ENCODE results near the gene AQP12B. TPM values are rescaled to one million over a fixed set of nuclear protein-coding genes. Genes with fewer than 3 reads are reported as not detected.

AQP12B gene
- total RNA-seq, 2 experiments from 2014 or later, result not detected

DNA sequence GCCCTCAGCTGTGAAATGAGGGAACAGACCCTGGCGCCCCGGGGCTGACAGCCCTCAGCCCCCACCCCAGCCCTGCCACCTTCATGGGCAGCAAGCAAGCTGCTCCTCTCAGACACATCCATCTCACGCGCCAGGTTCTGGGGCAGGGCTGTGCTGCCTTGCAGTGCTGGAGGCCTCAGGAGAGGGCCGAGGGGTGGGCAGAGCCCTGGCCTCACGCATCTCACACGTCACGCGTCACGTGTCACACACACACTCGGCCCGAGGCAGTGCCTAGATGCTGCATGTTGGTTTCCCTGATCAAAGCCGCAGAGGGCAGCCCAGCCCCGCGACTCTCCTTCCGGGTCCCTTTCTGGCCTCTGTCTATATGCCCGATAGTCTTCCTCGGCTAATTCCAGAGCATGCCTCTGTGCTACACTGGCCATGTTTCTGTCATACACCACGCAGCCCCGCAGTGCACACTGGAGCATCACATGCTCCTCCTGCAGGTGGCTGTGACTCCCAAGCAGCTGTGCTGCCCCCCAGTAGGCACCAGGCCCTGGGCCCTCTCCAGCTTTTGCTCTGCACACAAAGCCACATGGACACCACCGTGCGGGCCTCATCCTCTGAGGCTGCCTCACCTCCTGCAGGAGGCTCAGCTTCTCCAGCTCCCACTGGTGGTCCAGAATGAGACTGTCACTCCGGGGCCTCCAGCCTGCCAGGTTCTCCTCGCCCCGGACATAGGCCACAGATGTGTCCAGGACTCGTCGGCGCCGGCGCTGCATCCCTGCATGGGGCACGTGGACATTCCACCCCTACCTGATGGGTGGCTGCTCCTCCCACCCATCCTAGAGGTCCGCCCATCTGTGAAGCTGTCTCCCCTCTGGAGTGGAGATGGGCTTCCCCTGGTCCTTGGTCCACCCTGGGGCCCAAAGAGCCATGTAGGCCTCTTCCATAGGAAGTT is 40.4 kb upstream of the AQP12B start:
- Mint-ChIP-seq H3K4me1 (no peaks in the 10 kb centered on the region), H3K27me3 (no peaks in the 10 kb centered on the region)
- CTCF ChIA-PET, result interaction anchor here (0.7 kb wide), 1 partner anchor 126 kb away, joined by 3 read pairs; no protein-coding TSS in a partner anchor

DNA sequence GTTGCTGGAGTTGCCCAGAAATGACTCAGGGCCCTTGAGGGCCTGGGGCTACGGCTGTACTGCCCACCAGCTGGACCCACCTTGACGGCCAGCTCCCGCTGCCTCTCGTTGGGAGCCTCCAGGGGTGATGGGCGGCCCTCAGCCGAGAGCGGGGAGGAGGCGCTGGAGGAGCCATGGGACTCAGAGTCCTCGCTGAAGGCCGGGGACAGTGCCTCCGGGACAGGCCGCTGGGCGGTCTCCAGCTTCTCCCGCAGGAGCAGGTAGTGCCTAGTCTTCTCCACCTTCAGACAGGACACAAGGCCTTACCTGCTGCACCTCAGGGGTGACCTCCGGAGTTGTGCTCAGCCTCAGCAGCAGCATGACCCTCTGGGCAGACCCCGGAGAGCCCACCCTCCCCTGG is 39.7 kb upstream of the AQP12B start:
- Mint-ChIP-seq H3K27me3 (no peaks in the 10 kb centered on the region), H3K4me3 (no peak overlapping the region), H3K4me1 (no peaks in the 10 kb centered on the region), H3K36me3 (ENCODE audit: low read depth) (no peaks in the 10 kb centered on the region), H3K9me3 (no peaks in the 10 kb centered on the region), H3K27ac (no peak overlapping the region)
- CTCF ChIA-PET, result no interaction called here
- POLR2A ChIA-PET, result no interaction called here
- no peak for DNase-seq

More for the DNA sequence above, 40.4 kb upstream of the AQP12B start:
- no peak overlapping the region for H3K4me3 Mint-ChIP-seq
- no peak overlapping the region for H3K27ac Mint-ChIP-seq
- no peaks in the 10 kb centered on the region for H3K9me3 Mint-ChIP-seq
- no peak for DNase-seq
- H3K36me3 Mint-ChIP-seq (ENCODE audit: low read depth), result no peaks in the 10 kb centered on the region
- POLR2A ChIA-PET, result no interaction called here

- POLR2A ChIA-PET, result no interaction called here
- H3K36me3 Mint-ChIP-seq (ENCODE audit: low read depth), result no peaks in the 10 kb centered on the region
- CTCF ChIA-PET, result interaction anchor here (1.2 kb wide), 1 partner anchor 35 kb away, joined by 3 read pairs; no protein-coding TSS in a partner anchor
- no peak overlapping the region for H3K27ac Mint-ChIP-seq
- no peaks in the 10 kb centered on the region for H3K9me3 Mint-ChIP-seq
- H3K27me3 Mint-ChIP-seq, result no peaks in the 10 kb centered on the region
- H3K4me1 Mint-ChIP-seq, result no peaks in the 10 kb centered on the region
- H3K4me3 Mint-ChIP-seq, result no peak overlapping the region
- no peak for DNase-seq
Observed at GRCh38 chr2:240721596-240722180, 39.0 kb upstream of the AQP12B start.

- Mint-ChIP-seq H3K36me3 (ENCODE audit: low read depth) (no peaks in the 10 kb centered on the region), H3K4me3 (no peak overlapping the region), H3K27ac (no peak overlapping the region), H3K27me3 (no peaks in the 10 kb centered on the region), H3K4me1 (no peaks in the 10 kb centered on the region), H3K9me3 (no peaks in the 10 kb centered on the region)
- POLR2A ChIA-PET, result interaction anchor here (0.5 kb wide), 1 partner anchor 89 kb away, joined by 8 read pairs; no protein-coding TSS in a partner anchor
- CTCF ChIA-PET, result interaction anchor here (1.2 kb wide), 1 partner anchor 35 kb away, joined by 3 read pairs; no protein-coding TSS in a partner anchor
- no peak for DNase-seq
Observed at GRCh38 chr2:240720686-240721595, 38.3 kb upstream of the AQP12B start.

- Mint-ChIP-seq H3K9me3 (no peaks in the 10 kb centered on the region), H3K27me3 (no peaks in the 10 kb centered on the region), H3K36me3 (ENCODE audit: low read depth) (no peaks in the 10 kb centered on the region), H3K4me3 (no peak overlapping the region), H3K4me1 (no peaks in the 10 kb centered on the region), H3K27ac (no peak overlapping the region)
- POLR2A ChIA-PET, result no interaction called here
- DNase-seq, result no peak
- CTCF ChIA-PET, result interaction anchor here (1.2 kb wide), 1 partner anchor 36 kb away, joined by 3 read pairs; no protein-coding TSS in a partner anchor
Observed at GRCh38 chr2:240719676-240720545, 37.2 kb upstream of the AQP12B start.

- ChIA-PET CTCF (no interaction called here), POLR2A (no interaction called here)
- no peaks in the 10 kb centered on the region for H3K27me3 Mint-ChIP-seq
- H3K9me3 Mint-ChIP-seq, result no peaks in the 10 kb centered on the region
- H3K27ac Mint-ChIP-seq, result no peak overlapping the region
- H3K4me1 Mint-ChIP-seq, result no peaks in the 10 kb centered on the region
- H3K36me3 Mint-ChIP-seq (ENCODE audit: low read depth), result no peaks in the 10 kb centered on the region
- no peak for DNase-seq
- no peak overlapping the region for H3K4me3 Mint-ChIP-seq
Observed at GRCh38 chr2:240718896-240719490, 36.3 kb upstream of the AQP12B start.

GRCh38 chr2:240717681-240718581 is 35.2 kb upstream of the AQP12B start:
- DNase-seq, result no peak
- Mint-ChIP-seq H3K4me1 (no peaks in the 10 kb centered on the region), H3K36me3 (ENCODE audit: low read depth) (no peaks in the 10 kb centered on the region), H3K27ac (no peak overlapping the region), H3K27me3 (no peaks in the 10 kb centered on the region), H3K4me3 (no peak overlapping the region), H3K9me3 (no peaks in the 10 kb centered on the region)
- ChIA-PET CTCF (no interaction called here), POLR2A (no interaction called here)

DNA sequence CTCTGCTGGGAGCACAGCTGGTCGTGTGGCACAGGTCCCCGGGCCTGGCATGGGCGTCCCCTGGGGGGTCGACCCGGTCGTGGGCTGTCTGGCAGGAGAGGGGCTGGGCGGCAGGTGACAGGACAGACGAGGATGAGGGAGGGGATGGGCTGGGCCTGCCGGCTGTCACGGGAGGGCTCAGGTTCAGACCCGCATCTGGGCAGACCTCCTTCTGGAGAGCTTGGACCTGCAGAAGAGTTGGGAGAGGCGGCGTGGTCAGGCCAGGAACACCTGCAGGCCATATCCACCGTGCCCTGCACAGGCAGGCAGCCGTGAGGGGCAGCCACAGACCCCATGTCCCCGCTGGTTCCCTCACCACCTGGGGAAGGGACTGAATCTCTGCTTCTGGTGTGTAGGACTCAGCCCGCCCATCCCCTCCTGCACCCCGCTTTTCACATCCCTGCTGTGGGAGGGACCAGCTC is 34.5 kb upstream of the AQP12B start:
- Mint-ChIP-seq H3K27me3 (no peaks in the 10 kb centered on the region), H3K4me1 (no peaks in the 10 kb centered on the region), H3K4me3 (no peak overlapping the region), H3K9me3 (no peaks in the 10 kb centered on the region), H3K27ac (no peak overlapping the region), H3K36me3 (ENCODE audit: low read depth) (no peaks in the 10 kb centered on the region)
- no peak for DNase-seq
- POLR2A ChIA-PET, result no interaction called here
- CTCF ChIA-PET, result no interaction called here

- no peaks in the 10 kb centered on the region for H3K9me3 Mint-ChIP-seq
- H3K4me1 Mint-ChIP-seq, result no peaks in the 10 kb centered on the region
- H3K27ac Mint-ChIP-seq, result no peak overlapping the region
- ChIA-PET CTCF (no interaction called here), POLR2A (no interaction called here)
- no peak overlapping the region for H3K4me3 Mint-ChIP-seq
- no peak for DNase-seq
- H3K27me3 Mint-ChIP-seq, result no peaks in the 10 kb centered on the region
- H3K36me3 Mint-ChIP-seq (ENCODE audit: low read depth), result no peaks in the 10 kb centered on the region
Observed at GRCh38 chr2:240716130-240716798, 33.6 kb upstream of the AQP12B start.

- POLR2A ChIA-PET, result no interaction called here
- Mint-ChIP-seq H3K36me3 (ENCODE audit: low read depth) (no peaks in the 10 kb centered on the region), H3K4me3 (no peak overlapping the region)
Observed at GRCh38 chr2:240714747-240715725, 32.4 kb upstream of the AQP12B start.

More at GRCh38 chr2:240714747-240715725, 32.4 kb upstream of the AQP12B start:
- Mint-ChIP-seq H3K27ac (no peak overlapping the region), H3K9me3 (no peaks in the 10 kb centered on the region), H3K27me3 (no peaks in the 10 kb centered on the region), H3K4me1 (no peaks in the 10 kb centered on the region)
- DNase-seq, result no peak
- CTCF ChIA-PET, result interaction anchor here (0.6 to 1.4 kb wide), 2 partner anchors 12 to 103 kb away, joined by 3 to 4 read pairs; no protein-coding TSS in a partner anchor
